Thyroid gland (tissue), 4 donors: Measurements from ENCODE around the gene ZNF618. TPM values are rescaled to one million over a fixed set of nuclear protein-coding genes. Genes with fewer than 3 reads are reported as not detected.

Experiments
- DNase-seq, 2 donors: peaks; one replicate each; pipeline ENCODE4 v3.0.0-alpha.2; 2019
- H3K27ac ChIP-seq, 3 donors: fragments of 200-600 bp; sonication (generic); 1 replicate in 2 of 3; 2 replicates in 1 of 3; pipeline ENCODE4 v1.5.1; 2016 to 2019; ENCODE audit warnings: mild to moderate bottlenecking in 1 of 3, moderate library complexity in 1 of 3
- H3K27me3 ChIP-seq: fragments of 200-600 bp; sonication (generic); one replicate; pipeline ENCODE4 v1.5.1; 2019
- H3K36me3 ChIP-seq, 2 donors: fragments of 200-600 bp; sonication (generic); one replicate each; pipeline ENCODE4 v1.5.1; 2016 to 2019
- H3K4me1 ChIP-seq, 2 donors: fragments of 200-600 bp; sonication (generic); one replicate each; pipeline ENCODE4 v1.5.1; 2017 to 2019
- H3K4me3 ChIP-seq, 3 donors: fragments of 200-600 bp; sonication (generic); replicated peaks in 1 of 3; 1 replicate in 2 of 3; 2 replicates in 1 of 3; pipeline ENCODE4 v1.5.1; 2016; ENCODE audit warnings: mild to moderate bottlenecking in 1 of 3
- H3K9me3 ChIP-seq: fragments of 200-600 bp; sonication (generic); one replicate; pipeline ENCODE4 v1.5.1; 2017
- POLR2A ChIP-seq, 2 donors: fragments of 450-650 bp; IDR thresholded peaks; one replicate each; pipeline ENCODE4 v1.6.1; 2017; ENCODE audit warnings: antibody characterized with exemption in 2 of 2, mild to moderate bottlenecking in 2 of 2, moderate library complexity in 1 of 2
- WGBS, 2 donors: methylation state at CpG; one replicate each; pipeline ENCODE4 v1.1.5; 2017; 5-methylcytosine and 5-hydroxymethylcytosine counted together
- intact Hi-C: fragments of 100-400 bp; cut with DNase I; formaldehyde crosslinking; loops from one replicate; pipeline ENCODE4 v1.15.1; 2023
- total RNA-seq, 4 donors: library from RNA; depleted of rRNA; stranded (reverse); fragments of >200 nt; gene quantifications; one replicate each; pipeline ENCODE4 v1.2.3, GENCODE V29; 2016
- TF ChIP-seq, protein P1 (sequence below), 6 experiments: fragments of 200-600 bp in 3 of 6; fragments of 450-650 bp in 3 of 6; sonication (generic) in 3 of 6; IDR thresholded peaks; one replicate each; pipeline ENCODE4 v1.5.1; 2016 to 2019; ENCODE audit warnings: antibody characterized with exemption in 6 of 6, mild to moderate bottlenecking in 2 of 6, inconsistent platforms in 1 of 6, moderate library complexity in 1 of 6

Gene ZNF618
- total RNA-seq, 4 donors from 2014 or later, result 9.9 to 17.5 (median 15.5) TPM

- H3K4me1 ChIP-seq, result no peaks in the 10 kb centered on the region
- WGBS, 2 donors, result 63 to 66% methylated on average over 3 of the region's 3 CpGs
- H3K27ac ChIP-seq, result no peak overlapping the region
- no peaks in the 10 kb centered on the region for H3K27me3 ChIP-seq
- TF ChIP-seq, protein P1, sequence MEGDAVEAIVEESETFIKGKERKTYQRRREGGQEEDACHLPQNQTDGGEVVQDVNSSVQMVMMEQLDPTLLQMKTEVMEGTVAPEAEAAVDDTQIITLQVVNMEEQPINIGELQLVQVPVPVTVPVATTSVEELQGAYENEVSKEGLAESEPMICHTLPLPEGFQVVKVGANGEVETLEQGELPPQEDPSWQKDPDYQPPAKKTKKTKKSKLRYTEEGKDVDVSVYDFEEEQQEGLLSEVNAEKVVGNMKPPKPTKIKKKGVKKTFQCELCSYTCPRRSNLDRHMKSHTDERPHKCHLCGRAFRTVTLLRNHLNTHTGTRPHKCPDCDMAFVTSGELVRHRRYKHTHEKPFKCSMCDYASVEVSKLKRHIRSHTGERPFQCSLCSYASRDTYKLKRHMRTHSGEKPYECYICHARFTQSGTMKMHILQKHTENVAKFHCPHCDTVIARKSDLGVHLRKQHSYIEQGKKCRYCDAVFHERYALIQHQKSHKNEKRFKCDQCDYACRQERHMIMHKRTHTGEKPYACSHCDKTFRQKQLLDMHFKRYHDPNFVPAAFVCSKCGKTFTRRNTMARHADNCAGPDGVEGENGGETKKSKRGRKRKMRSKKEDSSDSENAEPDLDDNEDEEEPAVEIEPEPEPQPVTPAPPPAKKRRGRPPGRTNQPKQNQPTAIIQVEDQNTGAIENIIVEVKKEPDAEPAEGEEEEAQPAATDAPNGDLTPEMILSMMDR (IDR thresholded peaks at IDR 0.05), result no peak
- H3K9me3 ChIP-seq, result no peaks in the 10 kb centered on the region
- no peak overlapping the region for H3K4me3 ChIP-seq
- intact Hi-C loops, result no loop called here
- DNase-seq, result no peak
- H3K36me3 ChIP-seq, result no peaks in the 10 kb centered on the region
Observed at GRCh38 chr9:113898151-113898550, 22.0 kb downstream of the ZNF618 start.

- 94% methylated on average over 4 of the region's 4 CpGs for WGBS, 2 donors
- H3K36me3 ChIP-seq, result no peaks in the 10 kb centered on the region
- no peaks in the 10 kb centered on the region for H3K9me3 ChIP-seq
- H3K27me3 ChIP-seq, result no peaks in the 10 kb centered on the region
- intact Hi-C loops, result no loop called here
- H3K4me3 ChIP-seq, result no peak overlapping the region
- H3K27ac ChIP-seq, result no peak overlapping the region
- TF ChIP-seq, protein P1 (IDR thresholded peaks at IDR 0.05), result no peak
- TF ChIP-seq POLR2A (IDR thresholded peaks at IDR 0.05), result no peak
- DNase-seq, result no peak
- no peaks in the 10 kb centered on the region for H3K4me1 ChIP-seq
Observed at GRCh38 chr9:113898596-113898995, 22.5 kb downstream of the ZNF618 start.

DNA sequence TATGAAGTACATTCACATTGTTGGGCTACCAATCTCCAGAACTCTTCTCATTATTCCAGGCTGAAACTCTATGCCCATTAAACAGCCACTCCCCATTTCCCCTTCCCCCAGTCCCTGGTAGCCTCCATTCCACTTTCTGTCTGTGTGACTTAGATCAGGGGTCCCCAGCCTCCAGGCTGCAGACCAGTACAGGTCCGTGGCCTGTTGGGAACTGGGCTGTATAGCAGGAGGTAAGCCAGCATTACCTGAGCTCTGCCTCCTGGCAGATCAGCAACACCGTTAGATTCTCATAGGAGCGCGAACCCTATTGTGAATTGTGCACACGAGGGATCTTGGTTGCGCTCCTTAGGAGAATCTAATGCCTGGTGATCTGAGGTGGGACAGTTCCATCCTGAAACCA, 23.1 kb downstream of the ZNF618 start:
- intact Hi-C loops, result no loop called here
- Histone ChIP-seq H3K9me3 (no peaks in the 10 kb centered on the region), H3K27me3 (no peaks in the 10 kb centered on the region), H3K4me3 (no peak overlapping the region), H3K27ac (no peak overlapping the region), H3K36me3 (no peaks in the 10 kb centered on the region), H3K4me1 (no peaks in the 10 kb centered on the region)
- WGBS, 2 donors, result 94 to 97% methylated on average over 6 of the region's 6 CpGs
- TF ChIP-seq, protein P1 (IDR thresholded peaks at IDR 0.05), result no peak
- TF ChIP-seq POLR2A (IDR thresholded peaks at IDR 0.05), result no peak
- DNase-seq, result no peak

DNA sequence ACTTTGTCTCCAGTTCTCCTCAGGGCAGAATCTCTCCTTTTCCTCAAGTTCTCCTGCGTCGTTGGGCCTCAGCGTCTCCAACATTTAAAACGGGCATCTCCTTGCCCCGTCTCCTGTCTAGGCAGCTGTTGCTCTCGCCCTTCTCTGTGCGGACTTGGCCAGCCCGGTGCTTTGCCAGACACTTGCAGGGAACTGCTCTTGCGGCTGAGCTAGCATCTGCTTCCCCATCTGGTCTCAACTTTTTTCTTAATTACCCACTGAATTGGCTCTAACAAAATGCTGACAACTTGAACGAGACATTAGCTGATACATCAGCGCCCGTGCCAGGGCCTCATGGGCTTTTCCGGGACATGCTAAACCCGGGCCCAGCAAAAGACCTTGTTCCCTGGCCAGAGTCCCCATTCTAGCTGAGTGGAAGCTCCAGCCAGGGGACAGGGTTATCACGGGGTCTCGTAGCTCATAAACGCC, 25.1 kb downstream of the ZNF618 start:
- no peaks in the 10 kb centered on the region for H3K4me1 ChIP-seq
- no peak for DNase-seq
- WGBS, 2 donors, result 84 to 93% methylated on average over 17 of the region's 17 CpGs
- no peak for TF ChIP-seq POLR2A (IDR thresholded peaks at IDR 0.05)
- TF ChIP-seq, protein P1 (IDR thresholded peaks at IDR 0.05), result no peak
- H3K27ac ChIP-seq, result no peak overlapping the region
- intact Hi-C loops, result no loop called here
- no peaks in the 10 kb centered on the region for H3K9me3 ChIP-seq
- H3K36me3 ChIP-seq, result no peaks in the 10 kb centered on the region
- no peaks in the 10 kb centered on the region for H3K27me3 ChIP-seq
- H3K4me3 ChIP-seq, result no peak overlapping the region

DNA sequence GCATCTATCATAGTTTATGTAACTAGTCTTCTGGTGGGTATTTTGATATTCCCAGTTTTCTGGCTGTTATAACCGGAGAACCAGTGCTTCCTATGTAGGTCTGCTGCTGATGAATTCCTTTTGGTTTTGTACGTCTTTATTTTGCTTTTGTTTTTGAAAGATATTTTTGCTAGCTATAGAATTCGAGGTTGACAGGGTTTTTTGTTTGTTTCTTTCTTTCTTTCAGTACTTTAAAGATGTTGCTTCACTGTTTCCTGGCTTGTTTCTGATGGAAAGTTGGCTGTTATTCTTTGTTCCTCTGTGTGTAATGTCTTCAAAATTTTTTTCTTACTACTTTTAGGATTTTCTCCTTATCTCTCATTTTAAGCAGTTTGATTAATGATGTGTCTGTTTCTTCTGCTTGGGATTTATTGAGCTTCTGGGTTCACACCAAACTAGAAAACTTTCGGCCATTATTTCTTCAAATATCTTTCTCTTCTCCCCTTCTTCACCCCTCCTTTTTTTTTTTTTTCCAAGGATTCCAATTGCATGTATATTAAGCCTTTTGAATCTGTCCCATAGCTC, 27.5 kb downstream of the ZNF618 start:
- peaks cover 0 to 10% of the 10 kb centered on the region in 2 donors for H3K4me1 ChIP-seq
- 84 to 89% methylated on average over 4 of the region's 4 CpGs for WGBS, 2 donors
- no peaks in the 10 kb centered on the region for H3K27me3 ChIP-seq
- DNase-seq, result no peak
- intact Hi-C loops, result no loop called here
- no peaks in the 10 kb centered on the region for H3K36me3 ChIP-seq
- TF ChIP-seq, protein P1 (IDR thresholded peaks at IDR 0.05), result no peak
- TF ChIP-seq POLR2A (IDR thresholded peaks at IDR 0.05), result no peak
- H3K9me3 ChIP-seq, result no peaks in the 10 kb centered on the region
- H3K27ac ChIP-seq, result no peak overlapping the region
- H3K4me3 ChIP-seq, result no peak overlapping the region
